Measurements from ENCODE around the gene BRMS1. TPM values are rescaled to one million over a fixed set of nuclear protein-coding genes. Genes with fewer than 3 reads are reported as not detected.

The BRMS1 gene
- total RNA-seq, 1 experiment from 2014 or later, result 93.5 TPM

GRCh38 chr11:66367561-66368312 is 22.8 kb upstream of the BRMS1 start:
- Histone ChIP-seq H3K27me3 (replicated peaks; ENCODE audit: insufficient read depth, low read depth, low read length, poor library complexity) (no peaks in the 10 kb centered on the region), H3K4me3 (ENCODE audit: low read depth, low read length, poor library complexity, severe bottlenecking) (no peak overlapping the region), H3K27ac (ENCODE audit: low read depth, low read length, poor library complexity, severe bottlenecking) (peak overlapping the region; percentile 83), H3K4me1 (ENCODE audit: insufficient read depth, low read length, poor library complexity, severe bottlenecking) (peaks cover 19% of the 10 kb centered on the region), H3K36me3 (ENCODE audit: insufficient read depth, low read length, poor library complexity, severe bottlenecking) (peaks cover 68% of the 10 kb centered on the region), H3K9me3 (ENCODE audit: low read depth, low read length, poor library complexity, severe bottlenecking) (no peaks in the 10 kb centered on the region)
- DNase-seq (ENCODE audit: low spot score), result no peak
- CTCF ChIA-PET, result no interaction called here
- TF ChIP-seq, protein P1, sequence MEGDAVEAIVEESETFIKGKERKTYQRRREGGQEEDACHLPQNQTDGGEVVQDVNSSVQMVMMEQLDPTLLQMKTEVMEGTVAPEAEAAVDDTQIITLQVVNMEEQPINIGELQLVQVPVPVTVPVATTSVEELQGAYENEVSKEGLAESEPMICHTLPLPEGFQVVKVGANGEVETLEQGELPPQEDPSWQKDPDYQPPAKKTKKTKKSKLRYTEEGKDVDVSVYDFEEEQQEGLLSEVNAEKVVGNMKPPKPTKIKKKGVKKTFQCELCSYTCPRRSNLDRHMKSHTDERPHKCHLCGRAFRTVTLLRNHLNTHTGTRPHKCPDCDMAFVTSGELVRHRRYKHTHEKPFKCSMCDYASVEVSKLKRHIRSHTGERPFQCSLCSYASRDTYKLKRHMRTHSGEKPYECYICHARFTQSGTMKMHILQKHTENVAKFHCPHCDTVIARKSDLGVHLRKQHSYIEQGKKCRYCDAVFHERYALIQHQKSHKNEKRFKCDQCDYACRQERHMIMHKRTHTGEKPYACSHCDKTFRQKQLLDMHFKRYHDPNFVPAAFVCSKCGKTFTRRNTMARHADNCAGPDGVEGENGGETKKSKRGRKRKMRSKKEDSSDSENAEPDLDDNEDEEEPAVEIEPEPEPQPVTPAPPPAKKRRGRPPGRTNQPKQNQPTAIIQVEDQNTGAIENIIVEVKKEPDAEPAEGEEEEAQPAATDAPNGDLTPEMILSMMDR (conservative IDR thresholded peaks at IDR 0.05; ENCODE audit: low read depth, low read length), result no peak
- TF ChIP-seq EZH2 (IDR thresholded peaks at IDR 0.05; ENCODE audit: borderline replicate concordance, low read depth, low read length, poor library complexity, severe bottlenecking), result no peak
- intact Hi-C loops (cut with micrococcal nuclease; ENCODE audit: unreplicated experiment), result no loop called here
- no TSS peak for BruUV-seq (replicated peaks)
- POLR2A ChIA-PET (ENCODE audit: low non-redundant PET), result no interaction called here

DNA sequence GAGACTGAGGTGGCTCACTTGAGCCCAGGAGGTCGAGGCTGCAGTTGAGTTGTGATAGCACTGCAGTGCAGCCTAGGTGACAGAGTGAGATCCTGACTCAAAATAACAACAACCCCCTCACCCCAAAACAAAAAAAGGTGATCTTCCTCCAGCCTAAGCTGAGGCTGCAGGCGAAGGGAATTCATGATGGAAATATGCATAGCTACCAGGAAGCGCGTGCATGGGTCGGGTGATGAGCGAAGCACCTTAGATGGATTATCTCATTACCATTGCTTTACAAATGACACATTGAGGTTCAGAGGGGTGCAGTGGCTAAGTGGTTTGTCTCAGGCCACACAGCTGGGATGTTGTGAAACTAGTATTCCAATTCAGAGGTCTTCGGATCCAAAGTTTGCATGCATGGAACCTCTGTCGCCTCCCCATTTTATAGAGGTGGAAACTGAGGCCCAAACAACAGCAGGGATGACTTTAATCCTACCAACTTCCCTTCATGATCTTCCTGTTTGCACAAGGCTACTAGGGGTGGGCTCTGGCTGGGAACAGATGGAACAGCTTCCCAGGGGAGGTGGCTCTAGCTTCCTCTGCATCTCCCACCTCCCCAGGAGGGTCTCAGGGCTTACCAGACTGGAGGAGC is 22.1 kb upstream of the BRMS1 start:
- intact Hi-C loops (cut with micrococcal nuclease; ENCODE audit: unreplicated experiment), result no loop called here
- Histone ChIP-seq H3K36me3 (ENCODE audit: insufficient read depth, low read length, poor library complexity, severe bottlenecking) (peaks cover 76% of the 10 kb centered on the region), H3K4me3 (ENCODE audit: low read depth, low read length, poor library complexity, severe bottlenecking) (no peak overlapping the region), H3K27ac (ENCODE audit: low read depth, low read length, poor library complexity, severe bottlenecking) (peak overlapping the region; percentile 83), H3K9me3 (ENCODE audit: low read depth, low read length, poor library complexity, severe bottlenecking) (no peaks in the 10 kb centered on the region), H3K4me1 (ENCODE audit: insufficient read depth, low read length, poor library complexity, severe bottlenecking) (peaks cover 16% of the 10 kb centered on the region), H3K27me3 (replicated peaks; ENCODE audit: insufficient read depth, low read depth, low read length, poor library complexity) (no peaks in the 10 kb centered on the region)
- no TSS peak for BruUV-seq (replicated peaks)
- no peak for DNase-seq (ENCODE audit: low spot score)
- ChIA-PET POLR2A (ENCODE audit: low non-redundant PET) (no interaction called here), CTCF (no interaction called here)
- TF ChIP-seq EZH2 (IDR thresholded peaks at IDR 0.05; ENCODE audit: borderline replicate concordance, low read depth, low read length, poor library complexity, severe bottlenecking), result no peak
- TF ChIP-seq, protein P1 (conservative IDR thresholded peaks at IDR 0.05; ENCODE audit: low read depth, low read length), result no peak

GRCh38 chr11:66365711-66366619 is 21.1 kb upstream of the BRMS1 start:
- no peaks in the 10 kb centered on the region for H3K9me3 ChIP-seq (ENCODE audit: low read depth, low read length, poor library complexity, severe bottlenecking)
- H3K4me3 ChIP-seq (ENCODE audit: low read depth, low read length, poor library complexity, severe bottlenecking), result no peak overlapping the region
- peak overlapping the region; percentile 37 for H3K27ac ChIP-seq (ENCODE audit: low read depth, low read length, poor library complexity, severe bottlenecking)
- intact Hi-C loops (cut with micrococcal nuclease; ENCODE audit: unreplicated experiment), result no loop called here
- CTCF ChIA-PET, result no interaction called here
- BruUV-seq (replicated peaks), result no TSS peak
- POLR2A ChIA-PET (ENCODE audit: low non-redundant PET), result interaction anchor here (0.7 to 1.0 kb wide), 2 partner anchors 54 to 428 kb away, joined by 3 read pairs; no protein-coding TSS in a partner anchor
- no peaks in the 10 kb centered on the region for H3K27me3 ChIP-seq (replicated peaks; ENCODE audit: insufficient read depth, low read depth, low read length, poor library complexity)
- TF ChIP-seq EZH2 (IDR thresholded peaks at IDR 0.05; ENCODE audit: borderline replicate concordance, low read depth, low read length, poor library complexity, severe bottlenecking), result no peak
- TF ChIP-seq, protein P1 (conservative IDR thresholded peaks at IDR 0.05; ENCODE audit: low read depth, low read length), result no peak
- peaks cover 80% of the 10 kb centered on the region for H3K36me3 ChIP-seq (ENCODE audit: insufficient read depth, low read length, poor library complexity, severe bottlenecking)
- DNase-seq (ENCODE audit: low spot score), result no peak
- peaks cover 16% of the 10 kb centered on the region for H3K4me1 ChIP-seq (ENCODE audit: insufficient read depth, low read length, poor library complexity, severe bottlenecking)
